Vagina (tissue), 2 donors: ENCODE data around the gene SYNPR.

Experiments used
- POLR2A ChIP-seq, 2 donors: fragments of 450-650 bp; IDR thresholded peaks; one replicate each; pipeline ENCODE4 v1.6.1; 2017; ENCODE audit warnings: antibody characterized with exemption in 2 of 2, mild to moderate bottlenecking in 2 of 2, moderate library complexity in 2 of 2
- POLR2AphosphoS5 ChIP-seq, 2 donors: sonication (generic); formaldehyde crosslinking; IDR thresholded peaks; one replicate each; pipeline ENCODE4 v1.9.0; 2017; ENCODE audit warnings: antibody characterized with exemption in 2 of 2, mild to moderate bottlenecking in 2 of 2, low read depth in 1 of 2; ENCODE audit not compliant: insufficient read depth in 1 of 2
- TF ChIP-seq, protein P1 (sequence below), 3 experiments: fragments of 450-650 bp in 2 of 3; fragments of 200-600 bp in 1 of 3; sonication (generic) in 1 of 3; IDR thresholded peaks; one replicate each; pipeline ENCODE4 v1.5.1; 2017 to 2019; ENCODE audit warnings: antibody characterized with exemption in 3 of 3, mild to moderate bottlenecking in 2 of 3, moderate library complexity in 2 of 3

DNA sequence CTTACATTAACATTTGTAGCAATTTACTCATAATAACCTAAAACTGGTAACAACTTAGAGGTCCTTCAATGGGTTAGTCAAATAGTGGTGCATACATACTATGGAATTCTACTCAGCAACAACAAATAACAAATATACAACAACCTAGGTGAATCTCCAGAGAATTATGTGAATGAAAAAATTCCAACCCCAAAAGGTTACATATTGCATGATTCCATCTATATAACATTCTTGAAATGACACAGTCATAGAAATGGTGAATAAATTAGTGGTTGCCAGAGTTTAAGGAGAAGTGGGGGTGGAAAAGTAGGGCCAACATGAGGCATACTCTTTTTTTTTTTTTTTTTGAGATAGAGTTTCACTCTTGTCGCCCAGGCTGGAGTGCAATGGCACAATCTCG is 361.7 kb downstream of the SYNPR start:
- TF ChIP-seq, protein P1, sequence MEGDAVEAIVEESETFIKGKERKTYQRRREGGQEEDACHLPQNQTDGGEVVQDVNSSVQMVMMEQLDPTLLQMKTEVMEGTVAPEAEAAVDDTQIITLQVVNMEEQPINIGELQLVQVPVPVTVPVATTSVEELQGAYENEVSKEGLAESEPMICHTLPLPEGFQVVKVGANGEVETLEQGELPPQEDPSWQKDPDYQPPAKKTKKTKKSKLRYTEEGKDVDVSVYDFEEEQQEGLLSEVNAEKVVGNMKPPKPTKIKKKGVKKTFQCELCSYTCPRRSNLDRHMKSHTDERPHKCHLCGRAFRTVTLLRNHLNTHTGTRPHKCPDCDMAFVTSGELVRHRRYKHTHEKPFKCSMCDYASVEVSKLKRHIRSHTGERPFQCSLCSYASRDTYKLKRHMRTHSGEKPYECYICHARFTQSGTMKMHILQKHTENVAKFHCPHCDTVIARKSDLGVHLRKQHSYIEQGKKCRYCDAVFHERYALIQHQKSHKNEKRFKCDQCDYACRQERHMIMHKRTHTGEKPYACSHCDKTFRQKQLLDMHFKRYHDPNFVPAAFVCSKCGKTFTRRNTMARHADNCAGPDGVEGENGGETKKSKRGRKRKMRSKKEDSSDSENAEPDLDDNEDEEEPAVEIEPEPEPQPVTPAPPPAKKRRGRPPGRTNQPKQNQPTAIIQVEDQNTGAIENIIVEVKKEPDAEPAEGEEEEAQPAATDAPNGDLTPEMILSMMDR (IDR thresholded peaks at IDR 0.05) = no peak
- no peak for TF ChIP-seq POLR2A (IDR thresholded peaks at IDR 0.05)
- TF ChIP-seq POLR2AphosphoS5 (IDR thresholded peaks at IDR 0.05; ENCODE audit: insufficient read depth in 1 of 2, low read depth in 1 of 2) = no peak
